GM10847 (cell line): ENCODE results near the gene RFX4.

Source experiments
- POLR2A ChIP-seq: IDR thresholded peaks from 2 replicates; pipeline ENCODE4 v1.6.1; 2011; ENCODE audit not compliant: insufficient read length; ENCODE audit errors: extremely low read depth

Gene RFX4

DNA sequence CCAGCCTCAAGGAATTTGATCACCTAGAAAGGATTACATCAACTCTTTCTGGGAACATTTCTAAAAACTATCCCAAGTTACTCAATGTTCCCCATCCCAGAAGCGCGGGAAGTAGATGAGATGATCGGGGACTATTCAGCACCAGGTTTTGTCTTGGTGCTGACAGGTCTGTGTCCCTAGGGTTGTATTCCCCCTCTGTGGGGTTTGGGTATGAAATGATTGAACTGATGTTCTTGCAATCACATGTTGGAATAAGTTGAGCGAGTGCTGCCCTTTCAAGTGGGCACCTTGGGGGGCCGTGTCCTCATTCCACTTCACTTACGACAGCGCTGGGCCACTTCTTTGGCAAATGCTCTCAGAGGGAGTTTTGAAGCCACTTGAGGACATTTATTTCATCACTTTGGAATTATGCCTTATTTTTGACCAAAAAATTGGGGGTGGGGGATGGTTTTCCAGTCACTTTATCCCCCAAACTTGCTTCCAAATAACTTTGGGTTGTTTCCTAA is 69.8 kb downstream of the RFX4 start:
- no peak for TF ChIP-seq POLR2A

DNA sequence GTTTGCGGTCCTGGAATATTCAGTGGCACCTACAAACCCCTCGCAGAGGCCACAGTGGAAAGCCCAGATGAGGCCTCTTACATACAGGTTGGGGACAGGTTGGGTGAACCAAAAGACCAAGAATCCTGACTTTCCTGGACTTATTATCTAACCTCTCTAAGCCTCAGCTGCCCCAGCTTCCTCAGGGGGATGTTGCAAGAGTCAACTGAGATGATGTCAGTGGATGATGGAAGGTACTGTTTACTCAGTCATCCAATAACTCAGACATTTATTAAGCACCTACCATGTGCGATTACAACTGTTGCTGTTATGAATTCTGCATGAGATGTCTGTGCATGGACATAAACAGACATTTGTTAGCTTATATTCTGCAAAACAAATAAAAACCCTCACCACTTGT is 72.8 kb downstream of the RFX4 start:
- TF ChIP-seq POLR2A, result no peak

GRCh38 chr12:106657488-106657887 is 74.7 kb downstream of the RFX4 start:
- TF ChIP-seq POLR2A, result no peak

GRCh38 chr12:106663385-106663784 is 80.6 kb downstream of the RFX4 start:
- no peak for TF ChIP-seq POLR2A

DNA sequence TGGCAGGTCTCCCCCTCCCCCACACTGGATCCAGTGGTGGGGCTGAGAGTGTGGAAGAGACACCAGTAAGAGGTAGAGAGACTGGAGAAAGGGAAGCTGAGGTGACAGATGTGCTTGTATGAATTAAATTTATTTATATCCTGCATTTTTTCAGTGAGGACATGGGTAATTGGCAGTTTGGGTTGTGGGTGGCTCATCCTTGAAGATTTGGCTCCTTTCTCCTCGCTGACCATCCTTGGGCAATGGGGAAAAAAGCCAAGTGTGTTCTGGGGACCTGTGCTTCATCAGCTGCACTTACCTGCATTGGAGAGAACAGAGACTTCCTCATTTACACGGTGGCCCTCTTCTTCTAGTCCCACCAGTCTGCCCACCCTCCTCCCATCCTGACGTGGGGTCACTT is 86.4 kb downstream of the RFX4 start:
- no peak for TF ChIP-seq POLR2A

DNA sequence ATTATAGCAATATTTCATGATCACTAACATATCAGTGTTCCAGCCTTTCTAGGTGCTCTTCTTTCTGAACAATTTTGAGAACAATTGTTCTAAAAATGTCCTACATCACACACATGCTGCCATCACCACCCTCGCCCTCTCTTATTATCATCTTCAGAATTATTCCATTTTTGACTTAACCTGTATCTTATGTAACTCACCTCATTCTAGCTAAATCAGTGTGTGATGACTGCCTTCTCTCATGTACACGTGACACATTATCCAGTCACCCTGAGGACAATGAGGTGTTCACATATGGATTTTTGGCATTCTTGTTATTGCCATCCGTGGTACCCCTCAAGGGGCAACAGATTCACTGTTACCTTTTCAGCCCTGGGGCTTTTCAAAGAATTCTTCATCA is 87.3 kb downstream of the RFX4 start:
- TF ChIP-seq POLR2A, result no peak

DNA sequence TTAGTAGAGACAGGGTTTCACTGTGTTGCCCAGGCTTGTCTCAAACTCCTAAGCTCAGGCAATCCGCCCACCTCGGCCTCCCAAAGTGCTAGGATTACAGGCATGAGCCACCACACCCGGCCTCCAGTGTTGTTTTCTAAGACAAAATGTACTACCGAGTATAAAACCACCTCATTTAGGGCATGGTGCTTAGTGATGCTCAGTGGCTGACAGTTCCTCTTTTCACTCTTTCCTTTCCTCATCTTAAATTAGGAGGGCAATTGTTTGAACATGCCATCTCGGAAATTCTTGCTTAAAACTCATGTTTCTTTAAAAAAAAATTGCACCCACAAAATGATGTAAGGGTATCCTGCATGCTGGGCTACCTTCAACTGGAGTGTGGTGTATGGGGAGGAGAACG is 89.0 kb downstream of the RFX4 start:
- TF ChIP-seq POLR2A, result no peak

DNA sequence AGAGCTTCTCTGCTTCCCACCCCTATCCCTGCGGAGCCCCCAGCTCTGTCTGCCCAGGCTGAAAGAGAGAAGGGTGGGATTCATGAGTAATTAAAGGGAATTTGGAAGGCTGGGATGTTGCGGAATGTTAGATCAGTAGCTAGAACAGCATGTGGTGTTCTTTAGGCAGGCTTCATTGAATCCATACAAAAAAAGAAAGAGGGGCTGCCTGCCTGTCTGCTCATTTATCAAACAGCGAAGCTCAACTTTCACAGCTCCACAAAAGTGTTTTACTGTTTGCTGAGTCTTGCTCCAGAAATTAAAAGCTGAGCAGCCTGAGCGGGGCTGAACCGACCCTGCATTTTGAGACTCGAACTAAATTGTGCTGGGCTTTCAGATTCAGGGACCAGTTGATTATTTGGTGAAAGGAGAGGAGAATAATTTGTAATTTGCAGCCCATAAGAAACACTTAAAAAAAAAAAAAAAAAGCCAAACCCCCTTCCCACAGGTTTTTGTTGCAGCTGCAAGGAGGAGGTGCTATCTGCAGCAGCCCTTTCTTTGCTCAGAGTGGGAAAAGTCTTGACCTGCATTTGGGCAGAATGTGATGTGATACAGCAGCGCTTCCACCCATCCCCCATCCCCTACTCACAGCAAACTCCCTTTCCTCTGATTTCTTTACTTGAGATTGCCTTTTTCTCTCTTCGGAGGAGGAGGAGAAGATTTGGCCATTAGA is 89.7 kb downstream of the RFX4 start:
- TF ChIP-seq POLR2A, result no peak

DNA sequence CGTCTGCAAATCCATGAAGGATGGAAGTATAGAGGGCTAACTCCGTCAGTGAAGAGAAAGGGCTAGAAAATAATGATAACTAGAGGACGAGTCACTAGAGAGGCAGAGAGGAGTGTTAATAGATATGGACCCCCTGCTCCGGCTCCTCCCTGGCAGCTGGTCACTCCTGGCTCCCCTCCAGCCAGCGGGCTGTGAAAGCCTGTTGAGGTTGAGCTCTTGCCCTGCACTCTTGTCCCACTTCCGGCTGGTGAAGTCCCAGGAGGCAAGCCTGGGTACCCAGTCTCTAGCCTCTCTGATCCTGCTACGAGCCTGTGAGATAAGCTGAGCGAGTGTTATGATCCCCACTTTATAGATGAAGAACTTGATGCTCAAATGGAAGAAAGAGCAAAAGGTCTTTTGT is 90.3 kb downstream of the RFX4 start:
- TF ChIP-seq POLR2A, result no peak

DNA sequence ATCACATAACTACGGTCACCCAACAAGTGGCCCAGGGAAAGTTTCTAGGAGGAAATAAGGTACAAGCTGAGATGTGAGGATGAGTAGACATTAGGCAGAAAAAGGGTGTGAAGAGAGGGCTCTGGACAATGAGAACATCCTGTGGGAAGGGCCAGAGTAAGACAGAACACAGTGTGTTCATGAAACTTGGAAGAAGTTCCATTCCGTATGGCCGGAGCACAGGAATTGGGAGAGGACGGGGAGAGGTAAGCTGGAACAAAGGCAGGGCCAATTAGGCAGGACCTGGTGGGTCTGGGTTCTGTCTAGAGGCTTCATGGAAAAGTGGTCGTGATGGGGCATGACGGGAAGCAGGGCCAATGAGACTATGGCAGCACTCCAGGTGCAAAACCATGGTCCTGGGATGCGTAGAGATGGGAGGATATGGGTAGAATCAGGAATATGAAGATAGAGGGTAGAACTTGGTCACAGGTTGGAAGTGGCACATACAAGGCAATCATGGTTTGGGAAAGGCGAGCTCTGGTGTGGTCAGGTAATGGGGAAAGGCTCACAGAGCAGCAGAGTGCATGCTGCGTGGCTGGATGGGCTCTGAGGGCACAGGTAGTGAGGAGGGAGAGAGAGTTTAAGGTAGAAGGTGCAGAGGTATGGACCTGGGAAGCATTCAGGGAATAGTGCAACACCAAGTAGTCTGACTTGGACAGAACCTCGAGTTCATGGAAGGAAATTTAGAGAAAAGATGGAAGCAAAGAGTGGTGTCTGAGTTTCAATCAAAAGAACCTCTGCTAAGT is 93.0 kb downstream of the RFX4 start:
- no peak for TF ChIP-seq POLR2A

GRCh38 chr12:106679574-106679973 is 96.8 kb downstream of the RFX4 start:
- no peak for TF ChIP-seq POLR2A

GRCh38 chr12:106680280-106680679 is 97.5 kb downstream of the RFX4 start:
- no peak for TF ChIP-seq POLR2A

DNA sequence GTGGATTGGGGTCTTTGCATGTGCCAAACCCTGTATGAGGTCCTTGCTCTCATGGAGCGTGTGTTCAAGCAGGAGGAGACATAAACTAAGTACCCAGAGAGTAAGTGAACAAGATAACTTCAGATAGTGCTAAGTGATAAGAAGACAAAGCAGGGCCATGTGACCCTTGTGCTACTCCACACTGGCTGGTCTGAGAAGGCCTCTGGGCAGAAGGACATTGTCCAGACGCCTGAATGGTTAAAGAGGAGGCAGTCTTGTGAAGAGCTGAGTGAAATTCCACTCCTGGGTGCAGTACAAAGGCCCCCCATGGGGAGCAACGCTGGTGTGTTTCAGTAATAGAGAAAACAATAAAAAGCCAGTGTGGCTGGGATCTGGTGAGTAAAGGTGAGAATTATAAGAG is 98.4 kb downstream of the RFX4 start:
- no peak for TF ChIP-seq POLR2A

DNA sequence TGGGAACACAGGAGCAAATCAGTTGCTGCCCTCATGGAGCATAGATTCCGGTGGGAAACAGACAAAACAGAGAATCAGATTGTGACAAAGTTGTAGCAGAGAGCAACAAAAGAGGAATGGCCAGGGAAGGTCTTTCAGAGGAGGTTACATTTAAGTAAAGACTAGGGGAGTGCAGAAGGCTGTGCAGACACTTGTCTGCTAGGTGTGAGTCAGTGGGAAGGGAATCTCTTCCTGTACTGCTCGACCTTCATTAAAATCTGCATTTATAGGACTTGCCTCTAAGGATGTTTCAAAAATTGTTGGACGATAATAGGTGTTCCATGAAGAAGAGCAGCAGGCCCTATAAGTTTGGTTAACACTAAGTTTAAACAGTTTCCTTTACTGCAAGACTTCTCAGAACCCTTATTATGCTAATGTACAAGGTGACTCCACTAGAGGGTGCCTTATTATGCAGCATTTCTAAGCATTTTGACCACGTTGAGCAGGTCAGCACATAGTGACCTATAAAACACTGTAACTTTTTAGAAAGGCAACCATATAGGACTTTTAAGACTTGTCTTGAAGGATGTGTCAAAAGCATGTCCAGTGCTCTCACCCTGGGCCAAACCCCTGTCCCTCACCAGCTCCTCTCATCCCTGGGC is 99.9 kb downstream of the RFX4 start:
- TF ChIP-seq POLR2A, result no peak

DNA sequence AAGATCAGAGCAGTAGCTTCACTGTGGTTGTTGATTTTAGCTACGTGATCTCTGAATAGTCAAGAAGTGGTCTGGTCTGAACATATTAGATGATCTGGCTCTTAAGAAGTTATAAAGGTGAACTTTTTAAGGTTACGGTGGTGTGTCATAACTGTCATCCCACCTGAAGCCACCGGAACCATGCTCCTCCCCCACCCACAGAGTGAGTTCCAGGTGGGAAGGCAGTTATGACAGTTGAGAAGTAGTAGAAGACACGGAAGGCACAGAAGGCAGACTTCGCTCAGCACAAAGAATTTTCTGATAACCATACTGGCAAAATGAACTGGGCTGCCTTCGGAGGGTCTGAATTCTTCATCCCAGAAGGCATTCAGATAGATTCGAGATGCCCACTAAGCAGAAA is 101.7 kb downstream of the RFX4 start:
- no peak for TF ChIP-seq POLR2A

- TF ChIP-seq POLR2A, result no peak
These were observed 102.6 kb downstream of the RFX4 start for GRCh38 chr12:106685381-106685780.

- no peak for TF ChIP-seq POLR2A
These were observed 104.9 kb downstream of the RFX4 start for GRCh38 chr12:106687672-106688071.
